OCI-LY3 (cell line): Measurements from ENCODE around the gene MAGEB17.

Experiments used
- CTCF ChIP-seq: fragments of 200-600, 300-600 bp; sonication (generic); IDR thresholded peaks from 2 replicates; pipeline ENCODE4 v1.5.1; 2014; ENCODE audit warnings: antibody characterized with exemption, low read length, low read depth
- EZH2phosphoT487 ChIP-seq: fragments of 200-600 bp; shearing (Covaris generic); IDR thresholded peaks from 2 replicates; pipeline ENCODE4 v1.6.1; 2018; ENCODE audit warnings: antibody characterized with exemption, mixed run types, low read depth

- TF ChIP-seq CTCF (no peak), EZH2phosphoT487 (no peak)
These were observed 41.3 kb downstream of the MAGEB17 start for GRCh38 chrX:16208601-16209000.
